Measurements from ENCODE around the gene NFAT5.
"Not testable (repeated sequence)": the region's sequence is repeated elsewhere in the genome, so short reads cannot be mapped to it uniquely, and the experiment has no call there.

NFAT5 gene

DNA sequence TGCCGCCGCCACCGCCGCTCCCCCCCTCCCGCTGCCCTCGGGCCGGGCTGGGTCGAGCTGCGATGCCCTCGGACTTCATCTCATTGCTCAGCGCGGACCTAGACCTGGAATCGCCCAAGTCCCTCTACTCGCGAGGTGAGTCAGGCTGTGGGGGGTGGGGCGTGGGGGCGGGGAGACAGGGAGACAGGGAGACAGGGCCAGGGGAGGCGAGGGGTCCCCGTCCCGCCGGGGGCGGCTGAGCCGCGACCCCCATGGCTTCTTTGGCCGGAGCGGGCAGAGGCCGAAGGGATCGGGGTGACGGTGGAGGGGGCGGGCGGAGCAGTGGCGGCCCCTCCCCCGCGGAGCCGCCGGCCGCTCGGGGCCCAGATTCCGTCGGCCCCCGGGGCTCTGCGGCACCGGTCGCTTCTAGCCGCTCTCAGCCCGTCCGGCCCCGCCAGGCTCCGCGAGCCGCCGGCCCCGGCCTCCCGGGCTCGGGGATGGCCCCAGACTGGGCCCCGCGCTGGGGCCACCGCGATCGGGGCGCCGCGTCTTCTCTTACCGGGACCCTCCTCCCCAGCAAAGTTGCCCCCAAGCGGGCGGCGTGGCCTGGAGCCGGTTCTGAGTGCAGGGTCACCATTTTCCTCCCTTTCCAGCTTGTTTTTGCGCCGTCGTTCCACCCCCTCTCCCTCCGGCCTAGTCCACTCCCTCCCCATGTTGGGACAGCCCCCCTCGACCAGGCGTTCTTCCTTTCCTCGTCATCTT is 644 bp downstream of the NFAT5 start:
- Histone ChIP-seq H2BK5ac (ENCODE audit: low read length) (peak overlapping the region; percentile 96), H3K4ac (ENCODE audit: low read length) (no peak overlapping the region), H3K36me3 (replicated peaks in 1 of 2; ENCODE audit: control insufficient read depth in 2 of 2, insufficient read depth in 2 of 2, low read length in 2 of 2) (peaks cover 0 to 29% of the 10 kb centered on the region in 2 donors), H2BK15ac (ENCODE audit: low read length) (peak overlapping the region; percentile 82), H3K14ac (ENCODE audit: low read length) (no peak overlapping the region), H2BK12ac (ENCODE audit: low read length) (peak overlapping the region; percentile 79), H3K18ac (ENCODE audit: low read length) (peak overlapping the region; percentile 98), H3K79me1 (ENCODE audit: low read depth, low read length) (no peaks in the 10 kb centered on the region), H3K4me2 (ENCODE audit: insufficient read depth, low read length, poor library complexity, severe bottlenecking) (peak overlapping the region; percentile 62), H3K23ac (ENCODE audit: low read depth, low read length, poor library complexity) (peak overlapping the region; percentile 96), H3K27me3 (ENCODE audit: control insufficient read depth in 3 of 3, insufficient read depth in 3 of 3, low read depth in 1 of 3, low read length in 3 of 3) (no peaks in the 10 kb centered on the region), H2AK5ac (ENCODE audit: low read depth, low read length) (peak overlapping the region; percentile 73), H3K27ac (replicated peaks; ENCODE audit: low read length) (peak overlapping the region; percentile 99), H3K9me3 (replicated peaks in 1 of 2; ENCODE audit: control insufficient read depth in 2 of 2, insufficient read depth in 1 of 2, low read depth in 1 of 2, low read length in 2 of 2) (no peaks in the 10 kb centered on the region), H4K8ac (ENCODE audit: low read depth, low read length) (no peak overlapping the region), H2BK120ac (ENCODE audit: low read depth, low read length) (no peak overlapping the region), H4K91ac (ENCODE audit: low read depth, low read length, poor library complexity) (no peak overlapping the region), H3K4me1 (ENCODE audit: control insufficient read depth in 2 of 2, insufficient read depth in 1 of 2, low read depth in 1 of 2, low read length in 2 of 2) (peaks cover 4% of the 10 kb centered on the region in 2 donors), H3K9ac (ENCODE audit: low read depth, low read length, poor library complexity) (peak overlapping the region; percentile 95), H2AFZ (ENCODE audit: low read length) (peak overlapping the region; percentile 95), H3K4me3 (ENCODE audit: low read length in 2 of 2) (peak overlapping the region; percentile 65 to 98)
- WGBS, 2 donors (ENCODE audit: extremely low coverage in 2 of 2, insufficient read length in 2 of 2, insufficient replicate concordance in 1 of 2), result no CpG with 5 or more reads among the region's 75 CpGs
- peak; percentile 56 for DNase-seq (ENCODE audit: low spot score)

DNA sequence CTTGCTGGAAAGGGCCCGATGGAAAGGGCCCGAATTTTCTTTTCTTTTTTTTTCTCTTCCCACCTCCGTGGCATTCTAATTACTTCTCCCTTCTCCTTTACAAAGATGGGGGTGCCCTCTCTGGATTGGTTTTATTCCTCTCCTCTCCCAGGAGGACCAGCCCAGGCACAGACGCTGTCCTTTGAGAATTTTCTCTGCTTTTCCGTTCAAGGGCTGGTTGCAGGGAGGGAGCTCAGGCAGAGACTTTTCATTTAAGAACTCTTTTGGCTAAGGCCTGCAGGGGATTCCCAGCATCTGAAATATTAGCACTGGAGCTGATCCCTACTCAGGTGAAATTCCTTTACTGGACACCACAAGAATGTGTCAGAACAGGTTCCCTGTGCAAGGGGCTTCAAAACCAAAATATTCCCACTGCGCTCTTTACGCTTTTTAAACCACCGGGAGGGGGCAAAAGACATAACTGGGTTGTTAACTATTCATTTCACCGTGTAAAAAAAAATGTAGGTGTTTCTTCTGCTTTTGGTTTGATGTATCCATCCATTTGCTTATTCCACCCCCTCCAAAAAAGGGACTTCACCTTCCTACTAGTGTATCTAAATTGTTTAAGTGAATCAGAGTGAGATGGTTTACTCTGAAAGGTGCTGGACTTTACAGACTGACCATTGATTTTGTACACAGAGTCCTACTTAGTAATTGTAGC is 1.4 kb downstream of the NFAT5 start:
- no peak overlapping the region for H4K8ac ChIP-seq (ENCODE audit: low read depth, low read length)
- no peak overlapping the region for H2BK15ac ChIP-seq (ENCODE audit: low read length)
- no peak overlapping the region for H2AK5ac ChIP-seq (ENCODE audit: low read depth, low read length)
- H3K4me3 ChIP-seq (ENCODE audit: low read length in 2 of 2), result peak overlapping the region; percentile 65 to 98
- no CpG with 5 or more reads among the region's 9 CpGs for WGBS, 2 donors (ENCODE audit: extremely low coverage in 2 of 2, insufficient read length in 2 of 2, insufficient replicate concordance in 1 of 2)
- H3K4me1 ChIP-seq (ENCODE audit: control insufficient read depth in 2 of 2, insufficient read depth in 1 of 2, low read depth in 1 of 2, low read length in 2 of 2), result peaks cover 4% of the 10 kb centered on the region in 2 donors
- H2BK5ac ChIP-seq (ENCODE audit: low read length), result peak overlapping the region; percentile 96
- no peak overlapping the region for H3K4ac ChIP-seq (ENCODE audit: low read length)
- no peaks in the 10 kb centered on the region for H3K27me3 ChIP-seq (ENCODE audit: control insufficient read depth in 3 of 3, insufficient read depth in 3 of 3, low read depth in 1 of 3, low read length in 3 of 3)
- no peaks in the 10 kb centered on the region for H3K9me3 ChIP-seq (replicated peaks in 1 of 2; ENCODE audit: control insufficient read depth in 2 of 2, insufficient read depth in 1 of 2, low read depth in 1 of 2, low read length in 2 of 2)
- H2BK12ac ChIP-seq (ENCODE audit: low read length), result no peak overlapping the region
- H3K4me2 ChIP-seq (ENCODE audit: insufficient read depth, low read length, poor library complexity, severe bottlenecking), result peak overlapping the region; percentile 62
- no peak overlapping the region for H4K91ac ChIP-seq (ENCODE audit: low read depth, low read length, poor library complexity)
- H3K27ac ChIP-seq (replicated peaks; ENCODE audit: low read length), result peak overlapping the region; percentile 99
- peak overlapping the region; percentile 95 for H2AFZ ChIP-seq (ENCODE audit: low read length)
- no peak for DNase-seq (ENCODE audit: low spot score)
- H3K79me1 ChIP-seq (ENCODE audit: low read depth, low read length), result no peaks in the 10 kb centered on the region
- H3K18ac ChIP-seq (ENCODE audit: low read length), result no peak overlapping the region
- H3K23ac ChIP-seq (ENCODE audit: low read depth, low read length, poor library complexity), result peak overlapping the region; percentile 96
- H2BK120ac ChIP-seq (ENCODE audit: low read depth, low read length), result no peak overlapping the region
- no peak overlapping the region for H3K14ac ChIP-seq (ENCODE audit: low read length)
- H3K9ac ChIP-seq (ENCODE audit: low read depth, low read length, poor library complexity), result no peak overlapping the region
- peaks cover 0 to 34% of the 10 kb centered on the region in 2 donors for H3K36me3 ChIP-seq (replicated peaks in 1 of 2; ENCODE audit: control insufficient read depth in 2 of 2, insufficient read depth in 2 of 2, low read length in 2 of 2)

DNA sequence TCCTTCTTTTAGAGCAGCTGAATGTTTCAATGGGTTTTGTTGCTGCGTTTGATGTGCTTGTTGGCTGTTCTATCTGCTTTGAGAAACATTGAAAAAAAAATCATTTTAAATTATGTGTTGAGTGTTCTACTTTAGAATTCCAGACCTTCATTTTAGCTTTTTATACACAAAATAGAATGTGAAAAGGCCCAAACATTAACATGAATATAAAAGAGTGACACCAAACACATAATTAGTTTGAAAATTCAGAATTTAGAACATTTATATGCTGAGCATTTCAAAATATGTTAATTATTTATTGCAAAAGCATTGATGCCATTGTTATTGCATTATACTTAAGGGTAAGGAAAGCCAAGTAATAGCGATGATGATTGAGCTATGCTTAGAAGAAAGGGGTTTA is 2.9 kb downstream of the NFAT5 start:
- Histone ChIP-seq H2AK5ac (ENCODE audit: low read depth, low read length) (no peak overlapping the region), H2BK12ac (ENCODE audit: low read length) (no peak overlapping the region), H2BK15ac (ENCODE audit: low read length) (no peak overlapping the region), H3K4me3 (ENCODE audit: low read length in 2 of 2) (no peak overlapping the region), H3K4me2 (ENCODE audit: insufficient read depth, low read length, poor library complexity, severe bottlenecking) (no peak overlapping the region), H2AFZ (ENCODE audit: low read length) (no peak overlapping the region), H3K23ac (ENCODE audit: low read depth, low read length, poor library complexity) (no peak overlapping the region), H3K27me3 (ENCODE audit: control insufficient read depth in 3 of 3, insufficient read depth in 3 of 3, low read depth in 1 of 3, low read length in 3 of 3) (no peaks in the 10 kb centered on the region), H3K9ac (ENCODE audit: low read depth, low read length, poor library complexity) (no peak overlapping the region), H3K36me3 (replicated peaks in 1 of 2; ENCODE audit: control insufficient read depth in 2 of 2, insufficient read depth in 2 of 2, low read length in 2 of 2) (peaks cover 0 to 40% of the 10 kb centered on the region in 2 donors), H3K14ac (ENCODE audit: low read length) (no peak overlapping the region), H2BK5ac (ENCODE audit: low read length) (no peak overlapping the region), H2BK120ac (ENCODE audit: low read depth, low read length) (no peak overlapping the region), H3K27ac (replicated peaks; ENCODE audit: low read length) (no peak overlapping the region), H3K4ac (ENCODE audit: low read length) (no peak overlapping the region), H4K91ac (ENCODE audit: low read depth, low read length, poor library complexity) (no peak overlapping the region), H3K18ac (ENCODE audit: low read length) (no peak overlapping the region), H3K9me3 (replicated peaks in 1 of 2; ENCODE audit: control insufficient read depth in 2 of 2, insufficient read depth in 1 of 2, low read depth in 1 of 2, low read length in 2 of 2) (no peaks in the 10 kb centered on the region), H4K8ac (ENCODE audit: low read depth, low read length) (no peak overlapping the region), H3K4me1 (ENCODE audit: control insufficient read depth in 2 of 2, insufficient read depth in 1 of 2, low read depth in 1 of 2, low read length in 2 of 2) (peaks cover 4% of the 10 kb centered on the region in 2 donors), H3K79me1 (ENCODE audit: low read depth, low read length) (peaks cover 2% of the 10 kb centered on the region)
- no peak for DNase-seq (ENCODE audit: low spot score)
- WGBS, 2 donors (ENCODE audit: extremely low coverage in 2 of 2, insufficient read length in 2 of 2, insufficient replicate concordance in 1 of 2), result no CpG with 5 or more reads among the region's 2 CpGs

DNA sequence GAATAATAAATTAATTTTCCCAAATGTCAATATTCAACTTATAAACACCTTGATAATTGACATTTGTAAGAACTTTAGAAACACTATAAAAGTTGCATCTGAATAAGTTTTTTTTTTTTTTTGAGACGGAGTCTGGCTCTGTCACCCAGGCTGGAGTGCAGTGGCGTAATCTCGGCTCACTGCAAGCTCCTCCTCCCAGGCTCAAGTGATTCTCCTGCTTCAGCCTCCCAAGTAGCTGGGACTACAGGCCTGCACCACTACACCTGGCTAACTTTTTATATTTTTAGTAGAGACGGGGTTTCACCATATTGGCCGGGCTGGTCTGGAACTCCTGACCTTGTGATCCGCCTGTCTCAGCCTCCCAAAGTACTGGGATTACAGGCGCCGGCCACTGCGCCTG is 13.0 kb downstream of the NFAT5 start:
- H3K9me3 ChIP-seq (replicated peaks in 1 of 2; ENCODE audit: control insufficient read depth in 2 of 2, insufficient read depth in 1 of 2, low read depth in 1 of 2, low read length in 2 of 2); H2BK15ac ChIP-seq (ENCODE audit: low read length); H2AFZ ChIP-seq (ENCODE audit: low read length); H3K9ac ChIP-seq (ENCODE audit: low read depth, low read length, poor library complexity); H3K14ac ChIP-seq (ENCODE audit: low read length); H2BK12ac ChIP-seq (ENCODE audit: low read length); H2AK5ac ChIP-seq (ENCODE audit: low read depth, low read length); H3K18ac ChIP-seq (ENCODE audit: low read length); H4K8ac ChIP-seq (ENCODE audit: low read depth, low read length); H3K79me1 ChIP-seq (ENCODE audit: low read depth, low read length); H3K27ac ChIP-seq (replicated peaks; ENCODE audit: low read length); H3K27me3 ChIP-seq (ENCODE audit: control insufficient read depth in 3 of 3, insufficient read depth in 3 of 3, low read depth in 1 of 3, low read length in 3 of 3); H2BK5ac ChIP-seq (ENCODE audit: low read length); H4K91ac ChIP-seq (ENCODE audit: low read depth, low read length, poor library complexity); DNase-seq (ENCODE audit: low spot score); H3K4me2 ChIP-seq (ENCODE audit: insufficient read depth, low read length, poor library complexity, severe bottlenecking); H3K4me3 ChIP-seq (ENCODE audit: low read length in 2 of 2); H2BK120ac ChIP-seq (ENCODE audit: low read depth, low read length); H3K4me1 ChIP-seq (ENCODE audit: control insufficient read depth in 2 of 2, insufficient read depth in 1 of 2, low read depth in 1 of 2, low read length in 2 of 2); H3K23ac ChIP-seq (ENCODE audit: low read depth, low read length, poor library complexity); H3K4ac ChIP-seq (ENCODE audit: low read length): not testable (repeated sequence)
- H3K36me3 ChIP-seq (replicated peaks in 1 of 2; ENCODE audit: control insufficient read depth in 2 of 2, insufficient read depth in 2 of 2, low read length in 2 of 2), result peaks cover 0 to 27% of the 10 kb centered on the region in 2 donors
- no CpG with 5 or more reads among the region's 9 CpGs for whole genome bisulfite sequencing, 2 donors (ENCODE audit: extremely low coverage in 2 of 2, insufficient read length in 2 of 2, insufficient replicate concordance in 1 of 2)
